GM12878 (cell line): ENCODE results near the gene ZNF93. TPM values are rescaled to one million over a fixed set of nuclear protein-coding genes. Genes with fewer than 3 reads are reported as not detected.
"Not testable (repeated sequence)": the region's sequence is repeated elsewhere in the genome, so short reads cannot be mapped to it uniquely, and the experiment has no call there.

ENCODE experiments used
- ATAC-seq: fragments of 200-7000 bp; cut with Tn5 transposase; 3 replicates; pipeline ENCODE4 v1.9.1; 2020; ENCODE audit warnings: mild to moderate bottlenecking, moderate library complexity
- BruUV-seq: library from RNA; stranded (reverse); fragments of 400-500 nt; replicated peaks from 2 replicates; lab custom pipeline; 2021; lab: Mats Ljungman, UMichigan
- CTCF ChIA-PET: fragments of 300-600 bp; sonication (Branson Sonifier 250); formaldehyde crosslinking; extraction: SDS; loops from one replicate; lab custom pipeline; 2021; ENCODE audit warnings: inconsistent platforms; lab: Yijun Ruan, JAX
- POLR2A ChIA-PET: fragments of 350-600 bp; formaldehyde crosslinking; extraction: SDS; loops from one replicate; lab custom pipeline; 2021; ENCODE audit warnings: inconsistent platforms; lab: Charles Lee
- RAD21 ChIA-PET: fragments of 300-600 bp; sonication (Branson Sonifier 250); formaldehyde crosslinking; loops from one replicate; lab custom pipeline; 2023; ENCODE audit warnings: antibody characterized with exemption; ENCODE audit not compliant: unreplicated experiment; lab: Charles Lee
- SMC1A ChIA-PET: fragments of 300-600 bp; sonication (Branson Sonifier 250); formaldehyde crosslinking; loops from one replicate; lab custom pipeline; 2023; ENCODE audit not compliant: unreplicated experiment, uncharacterized antibody; lab: Charles Lee
- DNase-seq: peaks from one replicate; pipeline ENCODE4 v3.0.0-alpha.2; 2011; ENCODE audit warnings: low read depth, low spot score
- FAIRE-seq: peaks from 3 replicates; lab custom pipeline; 2011; peaks lifted over from hg19 to GRCh38; lab: Jason Lieb, UNC
- H2AFZ ChIP-seq: 2 replicates; pipeline ENCODE4 v1.6.0; 2011; ENCODE audit warnings: low read depth, low read length, control low read depth; ENCODE audit not compliant: control insufficient read depth
- H3K27ac ChIP-seq: 2 replicates; pipeline ENCODE4 v1.5.1; 2011; ENCODE audit warnings: control low read depth; ENCODE audit not compliant: control insufficient read depth, insufficient read depth
- H3K27me3 ChIP-seq, 2 experiments: replicated peaks in 1 of 2; 2 replicates each; pipeline versions ENCODE4 v1.6.0 to v1.6.1; 2011; ENCODE audit warnings: low read length in 1 of 2; ENCODE audit not compliant: control insufficient read depth in 2 of 2, insufficient read depth in 2 of 2
- H3K36me3 ChIP-seq, 2 experiments: 2 replicates each; pipeline ENCODE4 v1.5.1; 2011; ENCODE audit warnings: low read length in 1 of 2; ENCODE audit not compliant: control insufficient read depth in 2 of 2, insufficient read depth in 2 of 2
- H3K4me1 ChIP-seq: 2 replicates; pipeline ENCODE4 v1.6.1; 2011; ENCODE audit warnings: mild to moderate bottlenecking, low read length, moderate library complexity, mixed read lengths; ENCODE audit not compliant: control insufficient read depth, insufficient read depth
- H3K4me2 ChIP-seq: 2 replicates; pipeline ENCODE4 v1.6.0; 2011; ENCODE audit warnings: control low read depth; ENCODE audit not compliant: control insufficient read depth, insufficient read depth
- H3K4me3 ChIP-seq: fragments of 200-600 bp; sonication (generic); 2 replicates; pipeline ENCODE4 v1.5.1; 2016
- H3K79me2 ChIP-seq: 2 replicates; pipeline ENCODE4 v1.6.0; 2011; ENCODE audit warnings: low read length; ENCODE audit not compliant: control insufficient read depth, insufficient read depth
- H3K9ac ChIP-seq: 2 replicates; pipeline ENCODE4 v1.8.0; 2011; ENCODE audit warnings: low read length, control low read depth, mixed read lengths; ENCODE audit not compliant: control insufficient read depth, insufficient read depth
- H3K9me3 ChIP-seq: replicated peaks from 3 replicates; pipeline ENCODE4 v1.5.1; 2011; ENCODE audit warnings: mild to moderate bottlenecking, low read length; ENCODE audit not compliant: control insufficient read depth, insufficient read depth
- H4K20me1 ChIP-seq: 2 replicates; pipeline ENCODE4 v1.6.0; 2011; ENCODE audit not compliant: control insufficient read depth, insufficient read depth
- CBX5 ChIP-seq: sonication (generic); IDR thresholded peaks from 2 replicates; pipeline ENCODE4 v1.6.1; 2016; ENCODE audit warnings: low read depth, moderate library complexity, mild to moderate bottlenecking, inconsistent platforms
- LARP7 ChIP-seq: fragments of 450-650 bp; IDR thresholded peaks from 2 replicates; pipeline ENCODE4 v1.6.1; 2017; ENCODE audit warnings: mild to moderate bottlenecking
- SMAD5 ChIP-seq: IDR thresholded peaks from 2 replicates; pipeline ENCODE4 v1.6.1; 2016; ENCODE audit warnings: antibody characterized with exemption, low read depth
- WGBS: methylation state at CpG from one replicate; pipeline ENCODE4 v1.1.6; 2016; ENCODE audit warnings: low lambda C conversion rate; ENCODE audit not compliant: insufficient replicate concordance, insufficient coverage; ENCODE audit errors: missing lambda C conversion rate; 5-methylcytosine and 5-hydroxymethylcytosine counted together
- in situ Hi-C: fragments of 300-500 bp; cut with MboI; formaldehyde crosslinking; loops from 9 replicates; pipeline ENCODE4 v1.14.3; 2018; ENCODE audit warnings: mixed read lengths
- intact Hi-C: fragments of 100-400 bp; cut with micrococcal nuclease; formaldehyde crosslinking; loops from one replicate; pipeline ENCODE4 v1.14.2; 2022; ENCODE audit not compliant: unreplicated experiment
- polyA plus RNA-seq, 11 experiments: library from polyadenylated mRNA; depleted of rRNA in 4 of 11; unstranded in 6 of 11; stranded (reverse) in 5 of 11; fragments of >200 nt; fragmentation: Nextera tagmentation in 4 of 11; fragmentation: Illumina TruSeq in 1 of 11; extraction: Ambion mirVana in 4 of 11; extraction: Trizol in 1 of 11; gene quantifications; 1 replicate in 1 of 11; 2 replicates in 10 of 11; pipeline versions ENCODE4 v1.2.1 to v1.2.3, GENCODE V29; 2011 to 2016; ENCODE audit warnings: inconsistent platforms in 2 of 11, missing spikeins in 2 of 11, low read depth in 1 of 11
- total RNA-seq, 4 experiments: library from RNA; depleted of rRNA in 3 of 4; stranded (reverse); fragments of >200 nt in 3 of 4; fragmentation: Illumina TruSeq in 1 of 4; extraction: Trizol in 1 of 4; gene quantifications; 2 replicates each; pipeline versions ENCODE4 v1.2.1 to v1.2.3, GENCODE V29; 2013 to 2021

ZNF93 gene
- total and polyA plus RNA-seq, 10 of the 15 experiments (the other 5 are each of a cell fraction or from before 2014, with no cell fraction given), result 0.70 to 7.9 (median 1.9) TPM

DNA sequence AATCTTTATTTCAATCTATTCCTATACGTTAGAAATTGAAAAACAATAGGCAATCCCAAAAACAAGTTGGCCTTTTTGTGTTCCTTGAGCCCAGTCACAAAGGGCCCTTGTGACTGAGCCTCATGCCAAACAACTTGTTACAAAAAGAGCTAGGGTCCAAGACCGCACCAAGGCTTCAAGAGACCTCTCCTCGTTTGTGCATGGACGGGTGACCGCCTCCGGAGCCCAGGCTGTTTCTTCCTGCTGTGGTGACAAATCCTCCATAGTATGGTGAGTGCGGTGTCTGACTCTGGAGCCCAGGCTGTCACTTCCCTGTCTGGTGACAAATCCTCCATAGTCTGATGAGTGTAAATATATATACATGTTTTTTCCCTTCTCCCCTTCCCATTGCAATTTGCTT, 63.7 kb downstream of the ZNF93 start (continued):
- TF ChIP-seq SMAD5, result no peak

DNA sequence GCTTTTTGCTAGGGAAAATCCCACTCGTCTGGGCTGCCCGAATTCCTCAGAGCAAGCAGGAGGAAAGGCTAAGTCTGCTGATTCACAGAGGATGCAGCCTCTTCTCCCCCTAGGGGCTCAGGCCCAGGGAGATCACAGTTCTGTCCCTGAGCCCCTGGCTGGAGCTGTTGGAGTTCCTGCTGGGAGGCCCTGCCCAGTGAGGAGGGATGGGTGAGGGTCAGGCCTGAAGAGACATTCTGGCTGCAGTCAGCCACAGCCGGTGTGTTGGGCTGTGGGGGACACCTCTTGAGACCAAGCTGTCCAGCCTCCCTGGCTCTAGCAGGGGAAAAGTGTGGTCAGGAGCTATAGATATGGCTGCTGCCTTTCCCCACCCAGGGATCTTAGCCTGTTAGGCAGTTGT, 65.4 kb downstream of the ZNF93 start:
- BruUV-seq, in situ Hi-C loops, H3K79me2 ChIP-seq, H3K9me3 ChIP-seq, POLR2A ChIA-PET, FAIRE-seq, H3K4me2 ChIP-seq, intact Hi-C loops, H3K4me1 ChIP-seq, H4K20me1 ChIP-seq, DNase-seq, H3K4me3 ChIP-seq, SMC1A ChIA-PET, H3K27me3 ChIP-seq, H3K9ac ChIP-seq, H3K27ac ChIP-seq, H3K36me3 ChIP-seq, H2AFZ ChIP-seq, CTCF ChIA-PET, RAD21 ChIA-PET, ATAC-seq: not testable (repeated sequence)
- WGBS, result 42% methylated on average over 3 of the region's 3 CpGs

DNA sequence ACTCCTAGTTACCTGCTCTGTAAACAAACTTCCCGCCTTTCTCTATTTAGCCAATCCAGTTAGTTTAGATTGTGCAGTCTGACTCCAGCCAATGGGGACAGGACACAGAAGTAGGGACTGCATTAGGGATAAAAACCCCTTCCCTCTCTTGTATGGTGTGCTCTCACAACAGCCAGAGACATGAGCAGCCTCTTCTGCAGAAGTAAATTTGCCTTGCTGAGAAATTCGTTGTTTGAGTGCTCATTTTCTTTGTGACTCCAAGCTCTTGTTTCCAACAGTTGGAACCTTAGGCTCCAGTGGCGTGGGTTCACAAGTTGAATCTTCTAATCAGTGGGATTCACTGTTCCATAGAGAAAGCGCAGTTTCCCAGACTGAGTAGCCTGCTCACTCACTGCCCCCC, 66.1 kb downstream of the ZNF93 start:
- in situ Hi-C loops (no loop called here), intact Hi-C loops (no loop called here)
- Histone ChIP-seq H3K9ac (no peak overlapping the region), H3K4me2 (no peak overlapping the region), H3K79me2 (no peaks in the 10 kb centered on the region), H2AFZ (no peak overlapping the region), H4K20me1 (no peaks in the 10 kb centered on the region), H3K9me3 (no peaks in the 10 kb centered on the region; the same call in 2 of the 3 replicates), H3K27ac (no peak overlapping the region), H3K4me3 (no peak overlapping the region), H3K36me3 (no peaks in the 10 kb centered on the region), H3K4me1 (no peaks in the 10 kb centered on the region), H3K27me3 (no peaks in the 10 kb centered on the region)
- BruUV-seq, result no TSS peak
- ChIA-PET RAD21 (no interaction called here), SMC1A (no interaction called here), CTCF (no interaction called here), POLR2A (no interaction called here)
- no peak for TF ChIP-seq SMAD5
- TF ChIP-seq LARP7, result no peak
- peak; percentile 41; the same call in 1 of the 2 replicates for TF ChIP-seq CBX5
- WGBS, result 30% methylated on average over 4 of the region's 4 CpGs
- no peak for FAIRE-seq
- no peak for ATAC-seq
- DNase-seq, result no peak

Other genes with a start within 250 kb of the ZNF93 start
- gene ATP13A1, start 237.3 kb upstream of the ZNF93 start, total RNA-seq (2014; rRNA removed), result 33.1 and 38.1 TPM in 2 replicates
- gene ATP13A1, start 237.3 kb upstream of the ZNF93 start, total RNA-seq (2014; rRNA removed; fragmentation: Illumina TruSeq; extraction: Trizol), result 12.9 and 17.4 TPM in 2 replicates
- 90.3 and 91.0 TPM in 2 replicates for gene ATP13A1, start 237.3 kb upstream of the ZNF93 start, total RNA-seq (2021)
- gene ATP13A1, start 237.3 kb upstream of the ZNF93 start, polyA plus RNA-seq (2011; rRNA removed), result 14.0 and 21.4 TPM in 2 replicates
- 13.1 and 21.1 TPM in 2 replicates for gene ATP13A1, start 237.3 kb upstream of the ZNF93 start, polyA plus RNA-seq (2014; fragmentation: Illumina TruSeq; extraction: Trizol)
- gene ATP13A1, start 237.3 kb upstream of the ZNF93 start, polyA plus RNA-seq (2014; fragmentation: Nextera tagmentation; extraction: Ambion mirVana), result 1 to 10 TPM in 1 of 2 experiments, under 1 TPM in 1; 0.37 to 1.4 TPM
- gene ATP13A1, start 237.3 kb upstream of the ZNF93 start, polyA plus RNA-seq (2014; rRNA removed), result 51.7 and 68.6 TPM in 2 replicates
- gene ATP13A1, start 237.3 kb upstream of the ZNF93 start, polyA plus RNA-seq (2016; fragmentation: Nextera tagmentation; extraction: Ambion mirVana), result 10 to 100 TPM; 67.8 to 74.3 TPM
- gene ZNF101, start 232.1 kb upstream of the ZNF93 start, total RNA-seq (2014; rRNA removed), result 16.9 and 20.9 TPM in 2 replicates
- gene ZNF101, start 232.1 kb upstream of the ZNF93 start, total RNA-seq (2014; rRNA removed; fragmentation: Illumina TruSeq; extraction: Trizol), result 25.1 and 28.0 TPM in 2 replicates
- 22.2 and 22.8 TPM in 2 replicates for gene ZNF101, start 232.1 kb upstream of the ZNF93 start, total RNA-seq (2021)
- 40.5 and 71.0 TPM in 2 replicates for gene ZNF101, start 232.1 kb upstream of the ZNF93 start, polyA plus RNA-seq (2011; rRNA removed)
- gene ZNF101, start 232.1 kb upstream of the ZNF93 start, polyA plus RNA-seq (2014; fragmentation: Illumina TruSeq; extraction: Trizol), result 19.3 and 24.1 TPM in 2 replicates
- gene ZNF101, start 232.1 kb upstream of the ZNF93 start, polyA plus RNA-seq (2014; fragmentation: Nextera tagmentation; extraction: Ambion mirVana), result 10 to 100 TPM; 20.4 to 21.3 TPM
- 15.2 and 15.9 TPM in 2 replicates for gene ZNF101, start 232.1 kb upstream of the ZNF93 start, polyA plus RNA-seq (2014; rRNA removed)
- 10 to 100 TPM; 16.3 to 17.1 TPM for gene ZNF101, start 232.1 kb upstream of the ZNF93 start, polyA plus RNA-seq (2016; fragmentation: Nextera tagmentation; extraction: Ambion mirVana)
- gene ZNF14, start 167.8 kb upstream of the ZNF93 start, total RNA-seq (2014; rRNA removed), result 4.6 and 5.0 TPM in 2 replicates
- gene ZNF14, start 167.8 kb upstream of the ZNF93 start, total RNA-seq (2014; rRNA removed; fragmentation: Illumina TruSeq; extraction: Trizol), result 6.7 and 7.1 TPM in 2 replicates
- 3.1 and 3.3 TPM in 2 replicates for gene ZNF14, start 167.8 kb upstream of the ZNF93 start, total RNA-seq (2021)
- 5.5 and 8.9 TPM in 2 replicates for gene ZNF14, start 167.8 kb upstream of the ZNF93 start, polyA plus RNA-seq (2011; rRNA removed)
- gene ZNF14, start 167.8 kb upstream of the ZNF93 start, polyA plus RNA-seq (2014; fragmentation: Illumina TruSeq; extraction: Trizol), result 4.6 and 6.4 TPM in 2 replicates
- 1 to 10 TPM; 3.1 to 3.8 TPM for gene ZNF14, start 167.8 kb upstream of the ZNF93 start, polyA plus RNA-seq (2014; fragmentation: Nextera tagmentation; extraction: Ambion mirVana)
- gene ZNF14, start 167.8 kb upstream of the ZNF93 start, polyA plus RNA-seq (2014; rRNA removed), result 2.5 and 2.8 TPM in 2 replicates
- gene ZNF14, start 167.8 kb upstream of the ZNF93 start, polyA plus RNA-seq (2016; fragmentation: Nextera tagmentation; extraction: Ambion mirVana), result 1 to 10 TPM; 6.7 to 7.2 TPM
- gene ZNF506, start 79.2 kb upstream of the ZNF93 start, total RNA-seq (2014; rRNA removed), result 8.0 and 12.0 TPM in 2 replicates
- 11.7 and 12.0 TPM in 2 replicates for gene ZNF506, start 79.2 kb upstream of the ZNF93 start, total RNA-seq (2014; rRNA removed; fragmentation: Illumina TruSeq; extraction: Trizol)
- 8.6 and 8.8 TPM in 2 replicates for gene ZNF506, start 79.2 kb upstream of the ZNF93 start, total RNA-seq (2021)
- 5.9 and 10.2 TPM in 2 replicates for gene ZNF506, start 79.2 kb upstream of the ZNF93 start, polyA plus RNA-seq (2011; rRNA removed)
- gene ZNF506, start 79.2 kb upstream of the ZNF93 start, polyA plus RNA-seq (2014; fragmentation: Illumina TruSeq; extraction: Trizol), result 7.2 and 8.7 TPM in 2 replicates
- gene ZNF506, start 79.2 kb upstream of the ZNF93 start, polyA plus RNA-seq (2014; fragmentation: Nextera tagmentation; extraction: Ambion mirVana), result 1 to 10 TPM; 3.5 to 4.0 TPM
- 5.2 and 7.4 TPM in 2 replicates for gene ZNF506, start 79.2 kb upstream of the ZNF93 start, polyA plus RNA-seq (2014; rRNA removed)
- 1 to 10 TPM; 7.8 to 9.1 TPM for gene ZNF506, start 79.2 kb upstream of the ZNF93 start, polyA plus RNA-seq (2016; fragmentation: Nextera tagmentation; extraction: Ambion mirVana)
- gene ZNF253, start 35.1 kb upstream of the ZNF93 start, total RNA-seq (2014; rRNA removed), result 5.1 and 6.0 TPM in 2 replicates
- 7.3 and 7.8 TPM in 2 replicates for gene ZNF253, start 35.1 kb upstream of the ZNF93 start, total RNA-seq (2014; rRNA removed; fragmentation: Illumina TruSeq; extraction: Trizol)
- 3.7 and 4.8 TPM in 2 replicates for gene ZNF253, start 35.1 kb upstream of the ZNF93 start, total RNA-seq (2021)
- gene ZNF253, start 35.1 kb upstream of the ZNF93 start, polyA plus RNA-seq (2011; rRNA removed), result 4.4 and 6.5 TPM in 2 replicates
- gene ZNF253, start 35.1 kb upstream of the ZNF93 start, polyA plus RNA-seq (2014; fragmentation: Illumina TruSeq; extraction: Trizol), result 6.9 and 11.1 TPM in 2 replicates
- 1 to 10 TPM; 2.6 to 3.3 TPM for gene ZNF253, start 35.1 kb upstream of the ZNF93 start, polyA plus RNA-seq (2014; fragmentation: Nextera tagmentation; extraction: Ambion mirVana)
- gene ZNF253, start 35.1 kb upstream of the ZNF93 start, polyA plus RNA-seq (2014; rRNA removed), result 1.8 and 3.1 TPM in 2 replicates
- 1 to 10 TPM; 7.7 to 8.9 TPM for gene ZNF253, start 35.1 kb upstream of the ZNF93 start, polyA plus RNA-seq (2016; fragmentation: Nextera tagmentation; extraction: Ambion mirVana)
- 0.06 TPM in 1 of 2 replicates, not detected in the other for gene ZNF682, start 138.6 kb downstream of the ZNF93 start, total RNA-seq (2014; rRNA removed)
- 0.27 TPM in 1 of 2 replicates, not detected in the other for gene ZNF682, start 138.6 kb downstream of the ZNF93 start, total RNA-seq (2014; rRNA removed; fragmentation: Illumina TruSeq; extraction: Trizol)
- gene ZNF682, start 138.6 kb downstream of the ZNF93 start, total RNA-seq (2021), result 0.23 and 0.98 TPM in 2 replicates
- gene ZNF682, start 138.6 kb downstream of the ZNF93 start, polyA plus RNA-seq (2011; rRNA removed), result 1.6 and 2.9 TPM in 2 replicates
- gene ZNF682, start 138.6 kb downstream of the ZNF93 start, polyA plus RNA-seq (2014; fragmentation: Illumina TruSeq; extraction: Trizol), result 0.13 and 0.35 TPM in 2 replicates
- gene ZNF682, start 138.6 kb downstream of the ZNF93 start, polyA plus RNA-seq (2014; fragmentation: Nextera tagmentation; extraction: Ambion mirVana), result under 1 TPM in 1 of 2 experiments, not detected in 1; 0.55 TPM
- 0.31 TPM in 1 of 2 replicates, not detected in the other for gene ZNF682, start 138.6 kb downstream of the ZNF93 start, polyA plus RNA-seq (2014; rRNA removed)
- not detected for gene ZNF682, start 138.6 kb downstream of the ZNF93 start, polyA plus RNA-seq (2016; fragmentation: Nextera tagmentation; extraction: Ambion mirVana)
- gene ZNF90, start 177.1 kb downstream of the ZNF93 start, total RNA-seq (2014; rRNA removed), result 0.06 and 0.16 TPM in 2 replicates
- 0.18 TPM in 2 replicates for gene ZNF90, start 177.1 kb downstream of the ZNF93 start, total RNA-seq (2014; rRNA removed; fragmentation: Illumina TruSeq; extraction: Trizol)
- 0.21 TPM in 1 of 2 replicates, not detected in the other for gene ZNF90, start 177.1 kb downstream of the ZNF93 start, total RNA-seq (2021)
- 1.3 and 1.9 TPM in 2 replicates for gene ZNF90, start 177.1 kb downstream of the ZNF93 start, polyA plus RNA-seq (2011; rRNA removed)
- gene ZNF90, start 177.1 kb downstream of the ZNF93 start, polyA plus RNA-seq (2014; fragmentation: Illumina TruSeq; extraction: Trizol), result 0.07 and 0.11 TPM in 2 replicates
- under 1 TPM; 0.07 to 0.13 TPM for gene ZNF90, start 177.1 kb downstream of the ZNF93 start, polyA plus RNA-seq (2014; fragmentation: Nextera tagmentation; extraction: Ambion mirVana)
- gene ZNF90, start 177.1 kb downstream of the ZNF93 start, polyA plus RNA-seq (2014; rRNA removed), result 0.15 and 0.24 TPM in 2 replicates
- under 1 TPM; 0.21 to 0.35 TPM for gene ZNF90, start 177.1 kb downstream of the ZNF93 start, polyA plus RNA-seq (2016; fragmentation: Nextera tagmentation; extraction: Ambion mirVana)